ENCODE measurements around the gene SMARCB1. TPM values are rescaled to one million over a fixed set of nuclear protein-coding genes. Genes with fewer than 3 reads are reported as not detected.
A peak's percentile ranks its signal among the peaks of the same experiment; 100 is the strongest.

The SMARCB1 gene
- total and polyA plus RNA-seq, 2 of the 4 experiments (the other 2 are of a cell fraction): 110 to 159 TPM

DNA sequence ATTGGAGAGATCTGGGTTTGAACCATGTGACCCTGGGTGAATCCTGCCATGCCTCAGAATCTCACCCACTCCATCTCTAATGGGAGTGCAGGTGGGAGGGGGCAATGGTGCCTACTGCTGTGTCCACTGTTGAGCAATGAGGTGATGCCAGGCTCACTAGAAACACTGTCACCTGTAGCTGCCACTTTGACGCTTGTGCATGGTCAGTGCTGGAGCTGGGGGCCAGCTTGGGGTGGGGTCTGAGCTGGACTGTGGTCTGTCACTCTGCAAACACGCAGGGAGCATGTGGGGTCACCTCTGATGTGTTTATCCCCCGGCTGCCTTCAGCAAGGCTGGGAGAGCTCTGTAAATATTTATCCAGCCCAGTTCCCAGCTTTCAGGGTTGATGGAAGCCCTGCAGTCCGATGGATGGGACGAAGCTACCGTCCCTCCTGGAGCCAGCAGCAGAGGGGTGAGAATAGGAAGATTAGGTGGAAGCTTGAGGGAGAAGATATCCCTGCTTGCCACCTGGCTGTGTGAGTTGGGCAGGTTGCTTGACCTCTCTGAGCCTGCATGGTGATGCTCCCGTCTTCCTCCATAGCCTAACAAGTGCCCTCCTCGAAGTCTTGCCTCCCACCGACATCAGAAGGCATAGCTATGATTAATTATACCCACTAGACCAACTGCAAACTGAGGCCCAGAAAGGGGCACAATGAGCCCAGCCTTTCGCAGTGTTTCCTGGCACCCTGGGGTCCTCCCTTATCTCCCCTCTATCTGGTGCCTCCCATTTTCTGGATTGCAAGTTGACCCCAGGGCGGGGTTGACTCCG is 12.4 kb upstream of the SMARCB1 start (continued):
- TF ChIP-seq CEBPB (IDR thresholded peaks at IDR 0.05; ENCODE audit: low read depth, low read length) (no peak), FOS (IDR thresholded peaks at IDR 0.05; ENCODE audit: low read depth, low read length) (no peak)

GRCh38 chr22:23774922-23775436 is 11.8 kb upstream of the SMARCB1 start:
- no CpG with 5 or more reads among the region's 2 CpGs for WGBS, 2 experiments (ENCODE audit: extremely low coverage in 2 of 2, insufficient read length in 1 of 2)
- Histone ChIP-seq H3K79me1 (ENCODE audit: low read depth in 1 of 2, low read length in 2 of 2) (peaks cover 0 to 7% of the 10 kb centered on the region in 2 experiments; a peak in 1 of 4 replicates), H2AFZ (replicated peaks; ENCODE audit: low read length, poor library complexity) (peak overlapping the region; percentile 16), H2BK15ac (ENCODE audit: low read depth, low read length) (no peak overlapping the region), H3K4ac (ENCODE audit: low read depth, low read length) (0 out of 2 replicates have a peak overlapping the region, but pooled peaks have one; percentile 33), H2BK120ac (ENCODE audit: low read depth, low read length) (no peak overlapping the region), H2BK5ac (ENCODE audit: low read depth, low read length, poor library complexity, severe bottlenecking) (no peak overlapping the region), H4K5ac (ENCODE audit: low read depth, low read length) (no peak overlapping the region), H3K4me3 (ENCODE audit: insufficient read depth, low read depth, low read length) (no peak overlapping the region), H4K91ac (ENCODE audit: insufficient read depth, low read depth, low read length) (no peak overlapping the region), H2AK5ac (ENCODE audit: low read depth, low read length) (peak overlapping the region; percentile 64; the same call in 1 of the 2 replicates), H2BK20ac (ENCODE audit: low read depth, low read length) (no peak overlapping the region), H3K56ac (ENCODE audit: extremely low read depth, insufficient read depth, low read length) (no peak overlapping the region), H3K36me3 (ENCODE audit: control insufficient read depth, insufficient read depth, low read length) (no peaks in the 10 kb centered on the region), H3K14ac (replicated peaks; ENCODE audit: low read depth, low read length) (no peak overlapping the region), H3K9me3 (ENCODE audit: control insufficient read depth, insufficient read depth, low read length) (no peaks in the 10 kb centered on the region), H4K8ac (ENCODE audit: low read depth in 2 of 2, low read length in 2 of 2) (no peak overlapping the region), H3K4me2 (ENCODE audit: low read depth, low read length) (no peak overlapping the region), H3K23ac (ENCODE audit: low read depth, low read length) (no peak overlapping the region), H3K9me1 (ENCODE audit: insufficient read depth, low read length) (peaks cover 12% of the 10 kb centered on the region), H3K27ac (ENCODE audit: insufficient read depth, low read length) (no peak overlapping the region), H3K18ac (ENCODE audit: low read depth, low read length) (no peak overlapping the region), H3K27me3 (ENCODE audit: control insufficient read depth, insufficient read depth, low read length) (no peaks in the 10 kb centered on the region), H2AK9ac (replicated peaks; ENCODE audit: low read depth, low read length, poor library complexity) (peak overlapping the region; percentile 7), H3K9ac (ENCODE audit: low read depth, low read length) (no peak overlapping the region), H3K4me1 (ENCODE audit: control insufficient read depth, insufficient read depth, low read length) (peaks cover 23% of the 10 kb centered on the region; the same call in 1 of the 2 replicates), H4K20me1 (ENCODE audit: insufficient read depth, low read length) (no peaks in the 10 kb centered on the region)
- ChIA-PET POLR2A (ENCODE audit: unreplicated experiment) (no interaction called here), CTCF (interaction anchor here (1.0 to 1.4 kb wide), 2 partner anchors 9 to 15 kb away, joined by 3 to 4 read pairs; no protein-coding TSS in a partner anchor)
- ATAC-seq (ENCODE audit: low read depth): peak; percentile 28
- dilution Hi-C loops (cut with HindIII; ENCODE audit: low sequenced_read_pairs, unreplicated experiment): no loop called here
- DNase-seq: peak; percentile 33
- TF ChIP-seq MAZ (IDR thresholded peaks at IDR 0.05; ENCODE audit: borderline replicate concordance, low read depth, low read length): no peak
- TF ChIP-seq MXI1 (IDR thresholded peaks at IDR 0.05; ENCODE audit: borderline replicate concordance, low read depth, low read length): no peak
- TF ChIP-seq, protein P1, sequence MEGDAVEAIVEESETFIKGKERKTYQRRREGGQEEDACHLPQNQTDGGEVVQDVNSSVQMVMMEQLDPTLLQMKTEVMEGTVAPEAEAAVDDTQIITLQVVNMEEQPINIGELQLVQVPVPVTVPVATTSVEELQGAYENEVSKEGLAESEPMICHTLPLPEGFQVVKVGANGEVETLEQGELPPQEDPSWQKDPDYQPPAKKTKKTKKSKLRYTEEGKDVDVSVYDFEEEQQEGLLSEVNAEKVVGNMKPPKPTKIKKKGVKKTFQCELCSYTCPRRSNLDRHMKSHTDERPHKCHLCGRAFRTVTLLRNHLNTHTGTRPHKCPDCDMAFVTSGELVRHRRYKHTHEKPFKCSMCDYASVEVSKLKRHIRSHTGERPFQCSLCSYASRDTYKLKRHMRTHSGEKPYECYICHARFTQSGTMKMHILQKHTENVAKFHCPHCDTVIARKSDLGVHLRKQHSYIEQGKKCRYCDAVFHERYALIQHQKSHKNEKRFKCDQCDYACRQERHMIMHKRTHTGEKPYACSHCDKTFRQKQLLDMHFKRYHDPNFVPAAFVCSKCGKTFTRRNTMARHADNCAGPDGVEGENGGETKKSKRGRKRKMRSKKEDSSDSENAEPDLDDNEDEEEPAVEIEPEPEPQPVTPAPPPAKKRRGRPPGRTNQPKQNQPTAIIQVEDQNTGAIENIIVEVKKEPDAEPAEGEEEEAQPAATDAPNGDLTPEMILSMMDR (conservative IDR thresholded peaks at IDR 0.05; ENCODE audit: low read depth, low read length): no peak
- TF ChIP-seq RCOR1 (IDR thresholded peaks at IDR 0.05; ENCODE audit: insufficient replicate concordance, low read length): no peak
- no peak for TF ChIP-seq RAD21 (IDR thresholded peaks at IDR 0.05; ENCODE audit: low read length)
- TF ChIP-seq RFX5 (IDR thresholded peaks at IDR 0.05; ENCODE audit: low read depth, low read length): no peak
- TF ChIP-seq SMC3 (IDR thresholded peaks at IDR 0.05; ENCODE audit: low read depth, low read length): no peak
- no peak for TF ChIP-seq CEBPB (IDR thresholded peaks at IDR 0.05; ENCODE audit: low read depth, low read length)
- no TSS peak for BruUV-seq (replicated peaks)
- in situ Hi-C loops (cut with MboI; ENCODE audit: low sequenced_read_pairs): no loop called here
- intact Hi-C loops (cut with micrococcal nuclease): loop anchor here (5.0 to 10.0 kb wide), 2 partner anchors 72 to 180 kb away; no protein-coding TSS in a partner anchor
